ENCODE data around the gene TNNC1.

The TNNC1 gene

DNA sequence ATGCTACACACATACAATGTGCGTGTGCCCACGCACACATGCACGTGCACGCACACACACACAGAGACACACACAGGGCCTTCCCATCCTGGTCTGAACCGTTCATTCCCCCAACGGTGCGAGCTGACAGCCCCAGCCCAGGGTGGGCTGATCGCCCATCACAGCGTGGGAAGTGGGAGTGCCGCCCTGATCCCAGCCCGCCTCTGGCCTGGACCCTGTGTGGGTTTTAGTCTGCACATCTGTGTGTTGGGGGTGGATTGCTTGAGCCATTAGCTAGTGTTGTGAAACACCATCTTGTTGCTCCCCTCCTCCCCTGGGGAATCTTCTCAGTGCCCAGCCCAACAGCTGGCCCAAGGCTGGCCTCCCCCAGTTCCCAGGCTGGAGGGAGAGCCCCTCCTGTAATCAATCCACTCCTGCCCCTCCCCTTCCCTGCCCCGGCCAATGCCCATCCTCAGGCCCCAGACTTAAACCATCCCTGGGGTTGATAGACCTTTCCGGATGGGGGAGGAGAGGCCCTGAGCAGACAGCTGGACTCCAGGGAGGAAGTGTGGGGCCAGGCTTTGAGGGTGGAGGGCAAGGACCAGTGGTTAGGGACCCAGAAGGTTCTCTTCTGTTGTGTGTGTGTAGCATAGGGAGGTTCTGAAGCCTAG lies 17.2 kb downstream of the TNNC1 start:
- H3K9ac ChIP-seq (ENCODE audit: low read depth, low read length), result no peak overlapping the region

DNA sequence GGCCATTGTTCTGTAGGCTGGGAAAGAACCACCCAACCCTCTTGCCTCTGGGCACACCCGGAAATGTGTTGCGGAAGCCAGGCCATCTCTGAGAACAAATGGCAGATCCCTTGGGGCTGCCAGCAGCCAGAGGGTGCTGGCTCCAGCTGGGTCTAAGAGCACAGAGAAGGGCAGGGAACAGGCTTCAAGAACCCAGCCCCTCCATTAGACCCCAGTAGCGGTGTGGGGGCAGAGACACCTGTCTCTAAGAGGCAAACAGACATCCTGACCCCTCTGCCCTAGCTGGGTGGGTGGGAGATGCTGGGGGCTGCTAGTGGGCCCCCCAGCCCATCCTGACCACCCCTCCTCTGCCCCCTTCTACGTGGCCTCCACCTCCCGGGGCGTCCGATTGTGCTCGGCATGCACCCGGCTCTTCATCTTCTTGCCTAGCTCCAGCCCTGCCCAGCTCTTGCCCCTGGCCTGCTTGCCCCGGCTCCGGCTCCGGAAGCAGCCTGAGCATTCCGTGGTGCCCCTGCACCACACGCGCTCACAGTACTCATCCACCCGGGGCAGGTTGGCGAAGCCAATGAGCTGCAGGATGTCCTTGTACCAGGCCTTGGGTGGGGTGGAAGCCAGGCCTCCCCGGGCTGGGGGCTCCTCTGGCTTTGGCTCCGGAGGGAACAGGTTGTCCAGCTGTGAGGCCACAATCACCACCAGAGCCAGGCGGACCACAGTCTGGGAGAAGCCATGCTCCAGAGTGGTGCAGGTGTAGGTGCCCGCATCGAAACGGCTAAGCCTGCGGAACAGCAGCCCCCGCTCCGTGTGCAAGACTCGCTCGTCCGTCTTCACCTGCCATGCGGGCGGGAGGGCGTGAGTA lies 18.4 kb downstream of the TNNC1 start:
- Histone ChIP-seq H3K36me3 (ENCODE audit: control insufficient read depth, insufficient read depth, low read length) (peaks cover 3% of the 10 kb centered on the region), H3K27me3 (ENCODE audit: control insufficient read depth, insufficient read depth, low read length) (no peaks in the 10 kb centered on the region), H3K4me1 (ENCODE audit: control insufficient read depth, insufficient read depth, low read length) (no peaks in the 10 kb centered on the region), H3K9ac (ENCODE audit: low read depth, low read length) (no peak overlapping the region), H3K9me3 (ENCODE audit: control insufficient read depth, insufficient read depth, low read length) (no peaks in the 10 kb centered on the region), H3K4me3 (ENCODE audit: low read depth, low read length) (no peak overlapping the region)

More for the DNA sequence above, 17.2 kb downstream of the TNNC1 start:
- no peaks in the 10 kb centered on the region for H3K4me1 ChIP-seq (ENCODE audit: control insufficient read depth, insufficient read depth, low read length)
- peaks cover 3% of the 10 kb centered on the region for H3K36me3 ChIP-seq (ENCODE audit: control insufficient read depth, insufficient read depth, low read length)
- H3K9me3 ChIP-seq (ENCODE audit: control insufficient read depth, insufficient read depth, low read length), result no peaks in the 10 kb centered on the region
- no peak overlapping the region for H3K4me3 ChIP-seq (ENCODE audit: low read depth, low read length)
- no peaks in the 10 kb centered on the region for H3K27me3 ChIP-seq (ENCODE audit: control insufficient read depth, insufficient read depth, low read length)

GRCh38 chr3:52434491-52435115 lies 19.2 kb downstream of the TNNC1 start:
- Histone ChIP-seq H3K36me3 (ENCODE audit: control insufficient read depth, insufficient read depth, low read length) (no peaks in the 10 kb centered on the region), H3K27me3 (ENCODE audit: control insufficient read depth, insufficient read depth, low read length) (no peaks in the 10 kb centered on the region), H3K9me3 (ENCODE audit: control insufficient read depth, insufficient read depth, low read length) (no peaks in the 10 kb centered on the region), H3K4me1 (ENCODE audit: control insufficient read depth, insufficient read depth, low read length) (no peaks in the 10 kb centered on the region), H3K9ac (ENCODE audit: low read depth, low read length) (no peak overlapping the region), H3K4me3 (ENCODE audit: low read depth, low read length) (no peak overlapping the region)

GRCh38 chr3:52433996-52434479 lies 19.8 kb downstream of the TNNC1 start:
- Histone ChIP-seq H3K9me3 (ENCODE audit: control insufficient read depth, insufficient read depth, low read length) (no peaks in the 10 kb centered on the region), H3K9ac (ENCODE audit: low read depth, low read length) (peak overlapping the region; percentile 37), H3K4me1 (ENCODE audit: control insufficient read depth, insufficient read depth, low read length) (no peaks in the 10 kb centered on the region), H3K36me3 (ENCODE audit: control insufficient read depth, insufficient read depth, low read length) (no peaks in the 10 kb centered on the region), H3K4me3 (ENCODE audit: low read depth, low read length) (no peak overlapping the region), H3K27me3 (ENCODE audit: control insufficient read depth, insufficient read depth, low read length) (no peaks in the 10 kb centered on the region)

GRCh38 chr3:52433328-52433995 lies 20.4 kb downstream of the TNNC1 start:
- Histone ChIP-seq H3K36me3 (ENCODE audit: control insufficient read depth, insufficient read depth, low read length) (no peaks in the 10 kb centered on the region), H3K27me3 (ENCODE audit: control insufficient read depth, insufficient read depth, low read length) (no peaks in the 10 kb centered on the region), H3K4me3 (ENCODE audit: low read depth, low read length) (no peak overlapping the region), H3K9me3 (ENCODE audit: control insufficient read depth, insufficient read depth, low read length) (no peaks in the 10 kb centered on the region), H3K4me1 (ENCODE audit: control insufficient read depth, insufficient read depth, low read length) (no peaks in the 10 kb centered on the region), H3K9ac (ENCODE audit: low read depth, low read length) (no peak overlapping the region)

DNA sequence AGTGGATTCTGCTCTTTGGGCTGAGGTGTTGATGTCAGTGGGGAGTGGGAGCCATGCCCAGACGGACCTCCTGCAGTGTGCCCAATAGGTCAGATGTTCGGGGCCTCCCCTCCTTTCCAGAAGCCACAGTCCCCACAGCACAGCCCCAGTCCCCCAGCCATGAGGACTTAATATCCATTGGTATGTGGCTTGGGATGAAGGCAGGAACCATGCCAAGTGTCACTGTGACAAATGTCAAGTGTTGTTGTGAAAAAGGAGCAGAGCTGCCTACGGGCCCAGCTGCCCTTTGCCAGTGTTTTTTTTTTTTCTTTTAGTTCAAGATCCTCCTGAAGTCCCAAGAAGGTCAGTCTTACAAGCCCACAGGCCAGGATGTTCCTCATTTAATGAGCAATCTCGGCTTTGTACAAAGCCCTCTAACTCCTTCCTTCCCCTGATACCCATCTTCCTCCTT lies 21.1 kb downstream of the TNNC1 start:
- H3K27me3 ChIP-seq (ENCODE audit: control insufficient read depth, insufficient read depth, low read length), result no peaks in the 10 kb centered on the region
- no peaks in the 10 kb centered on the region for H3K4me1 ChIP-seq (ENCODE audit: control insufficient read depth, insufficient read depth, low read length)
- H3K36me3 ChIP-seq (ENCODE audit: control insufficient read depth, insufficient read depth, low read length), result no peaks in the 10 kb centered on the region
- H3K9ac ChIP-seq (ENCODE audit: low read depth, low read length), result no peak overlapping the region
- H3K9me3 ChIP-seq (ENCODE audit: control insufficient read depth, insufficient read depth, low read length), result no peaks in the 10 kb centered on the region
- H3K4me3 ChIP-seq (ENCODE audit: low read depth, low read length), result no peak overlapping the region

- no peak overlapping the region for H3K9ac ChIP-seq (ENCODE audit: low read depth, low read length)
- H3K36me3 ChIP-seq (ENCODE audit: control insufficient read depth, insufficient read depth, low read length), result no peaks in the 10 kb centered on the region
- no peak overlapping the region for H3K4me3 ChIP-seq (ENCODE audit: low read depth, low read length)
- no peaks in the 10 kb centered on the region for H3K4me1 ChIP-seq (ENCODE audit: control insufficient read depth, insufficient read depth, low read length)
- no peaks in the 10 kb centered on the region for H3K9me3 ChIP-seq (ENCODE audit: control insufficient read depth, insufficient read depth, low read length)
- H3K27me3 ChIP-seq (ENCODE audit: control insufficient read depth, insufficient read depth, low read length), result no peaks in the 10 kb centered on the region
Measured at GRCh38 chr3:52432225-52432624, 21.6 kb downstream of the TNNC1 start.

DNA sequence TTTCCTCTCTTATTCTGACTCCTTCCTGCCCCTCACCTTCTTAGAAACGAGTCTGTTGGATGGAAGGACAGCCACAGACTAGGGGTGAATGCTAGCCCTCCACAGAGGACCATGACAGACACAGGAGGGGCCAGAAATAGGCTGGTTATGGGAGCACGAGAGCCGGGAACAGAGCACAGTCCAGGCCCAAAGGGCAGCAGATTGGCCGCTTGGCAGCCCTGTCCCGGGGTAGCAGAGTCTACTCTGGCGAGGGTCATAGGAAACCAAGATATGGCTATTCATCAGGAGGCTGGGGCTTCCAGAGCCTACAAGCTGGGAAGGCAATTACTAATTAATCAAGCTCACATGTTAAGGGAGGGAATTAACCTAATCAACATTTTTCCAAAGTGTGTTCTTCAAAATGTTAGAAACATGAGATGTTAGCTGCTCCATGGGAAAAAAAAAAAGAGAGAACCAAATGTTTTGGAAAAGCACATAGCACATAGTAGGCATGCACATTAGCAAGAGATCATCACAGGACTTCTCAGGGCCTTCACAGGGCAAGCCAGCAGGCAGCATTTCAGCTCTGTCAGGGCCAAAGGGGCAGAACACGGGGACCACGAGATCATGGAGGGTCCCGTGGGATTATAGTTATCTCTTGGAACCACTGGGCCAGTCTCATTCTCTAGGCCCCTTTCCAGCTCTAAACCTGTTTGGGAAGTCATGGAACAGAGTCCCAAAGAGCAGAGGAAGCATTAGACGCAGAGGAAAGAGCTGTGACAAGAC lies 22.2 kb downstream of the TNNC1 start:
- Histone ChIP-seq H3K4me1 (ENCODE audit: control insufficient read depth, insufficient read depth, low read length) (no peaks in the 10 kb centered on the region), H3K9ac (ENCODE audit: low read depth, low read length) (no peak overlapping the region), H3K9me3 (ENCODE audit: control insufficient read depth, insufficient read depth, low read length) (no peaks in the 10 kb centered on the region), H3K4me3 (ENCODE audit: low read depth, low read length) (no peak overlapping the region), H3K36me3 (ENCODE audit: control insufficient read depth, insufficient read depth, low read length) (no peaks in the 10 kb centered on the region), H3K27me3 (ENCODE audit: control insufficient read depth, insufficient read depth, low read length) (no peaks in the 10 kb centered on the region)

DNA sequence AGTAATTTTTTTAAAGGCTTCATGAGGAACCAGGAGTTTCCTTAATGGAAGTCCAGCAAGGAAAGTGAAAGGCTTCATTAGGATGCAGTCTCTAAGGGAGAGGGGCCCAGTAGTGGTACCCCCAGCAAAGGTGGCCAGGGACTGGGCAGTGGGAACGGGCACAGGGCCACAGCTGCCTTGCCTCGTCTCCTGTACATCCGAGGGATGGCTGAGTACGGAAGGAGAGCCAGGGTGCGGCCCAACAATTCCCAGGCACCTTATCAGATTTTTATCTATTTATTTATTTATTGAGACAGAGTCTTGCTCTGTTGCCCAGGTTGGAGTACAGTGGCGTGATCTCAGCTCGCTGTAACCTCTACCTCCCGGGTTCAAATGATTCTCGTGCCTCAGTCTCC lies 23.4 kb downstream of the TNNC1 start:
- Histone ChIP-seq H3K9ac (ENCODE audit: low read depth, low read length) (no peak overlapping the region), H3K9me3 (ENCODE audit: control insufficient read depth, insufficient read depth, low read length) (no peaks in the 10 kb centered on the region), H3K4me3 (ENCODE audit: low read depth, low read length) (no peak overlapping the region), H3K27me3 (ENCODE audit: control insufficient read depth, insufficient read depth, low read length) (no peaks in the 10 kb centered on the region), H3K36me3 (ENCODE audit: control insufficient read depth, insufficient read depth, low read length) (no peaks in the 10 kb centered on the region), H3K4me1 (ENCODE audit: control insufficient read depth, insufficient read depth, low read length) (no peaks in the 10 kb centered on the region)

DNA sequence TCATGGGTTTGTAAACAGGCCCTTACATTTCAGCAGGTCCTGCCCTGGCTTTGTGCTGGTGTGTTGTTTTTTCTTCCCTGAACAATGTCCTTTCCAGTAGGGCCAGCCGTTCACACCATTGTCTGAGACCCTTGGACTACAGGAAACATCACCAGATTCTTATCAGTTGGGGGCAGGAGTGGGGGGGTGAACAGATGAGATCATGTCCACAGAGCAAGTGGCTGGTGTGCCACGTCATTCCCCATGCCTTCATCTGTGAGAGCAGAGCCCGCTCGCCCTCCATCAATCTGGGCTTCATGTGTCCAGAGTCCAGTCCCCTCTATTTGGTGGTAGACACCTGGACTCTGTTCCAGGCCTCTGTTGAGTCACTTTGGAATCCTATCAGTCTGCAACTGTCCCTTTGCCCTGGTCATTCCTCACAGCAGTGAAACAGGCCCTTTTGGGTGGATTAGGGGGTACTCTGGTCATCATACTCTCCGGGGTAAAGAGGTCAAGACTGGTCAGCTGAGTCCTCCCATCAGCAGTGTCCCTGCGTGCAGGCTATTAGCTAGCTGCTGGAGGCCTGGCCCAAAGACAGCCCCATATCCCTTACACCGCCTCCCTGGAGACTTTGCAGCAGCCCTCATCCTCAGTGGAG lies 23.9 kb downstream of the TNNC1 start:
- no peak overlapping the region for H3K9ac ChIP-seq (ENCODE audit: low read depth, low read length)
- no peaks in the 10 kb centered on the region for H3K9me3 ChIP-seq (ENCODE audit: control insufficient read depth, insufficient read depth, low read length)
- H3K4me1 ChIP-seq (ENCODE audit: control insufficient read depth, insufficient read depth, low read length), result no peaks in the 10 kb centered on the region
- no peak overlapping the region for H3K4me3 ChIP-seq (ENCODE audit: low read depth, low read length)
- no peaks in the 10 kb centered on the region for H3K36me3 ChIP-seq (ENCODE audit: control insufficient read depth, insufficient read depth, low read length)
- H3K27me3 ChIP-seq (ENCODE audit: control insufficient read depth, insufficient read depth, low read length), result no peaks in the 10 kb centered on the region
